ENCODE results near the gene IL22RA1.

Gene IL22RA1

GRCh38 chr1:24123611-24124010 lies 19.3 kb downstream of the IL22RA1 start:
- TF ChIP-seq CREB1 (IDR thresholded peaks at IDR 0.05; ENCODE audit: low read depth): no peak
- TF ChIP-seq ZBTB7A (IDR thresholded peaks at IDR 0.05; ENCODE audit: low read depth): no peak

- no peak for TF ChIP-seq TAF1 (IDR thresholded peaks at IDR 0.05; ENCODE audit: low read depth)
- TF ChIP-seq TCF12 (IDR thresholded peaks at IDR 0.05; ENCODE audit: low read depth): no peak
- TF ChIP-seq RAD21 (IDR thresholded peaks at IDR 0.05; ENCODE audit: low read depth): no peak
- no peak for TF ChIP-seq REST (IDR thresholded peaks at IDR 0.05; ENCODE audit: low read depth)
- TF ChIP-seq EP300 (IDR thresholded peaks at IDR 0.05; ENCODE audit: borderline replicate concordance): no peak
- no peak for TF ChIP-seq MAX (IDR thresholded peaks at IDR 0.05)
- no peak for TF ChIP-seq USF1 (IDR thresholded peaks at IDR 0.05)
- TF ChIP-seq ZBTB7A (IDR thresholded peaks at IDR 0.05; ENCODE audit: low read depth): no peak
- no peak for TF ChIP-seq CREB1 (IDR thresholded peaks at IDR 0.05; ENCODE audit: low read depth)
- TF ChIP-seq FOXM1 (IDR thresholded peaks at IDR 0.05; ENCODE audit: borderline replicate concordance, low read depth): no peak
- no peak for TF ChIP-seq TEAD4 (IDR thresholded peaks at IDR 0.05)
- TF ChIP-seq EGR1 (IDR thresholded peaks at IDR 0.05): no peak
Observed at GRCh38 chr1:24122776-24123175, 20.2 kb downstream of the IL22RA1 start.

GRCh38 chr1:24121406-24121805 lies 21.5 kb downstream of the IL22RA1 start:
- TF ChIP-seq CEBPB (IDR thresholded peaks at IDR 0.05) (no peak), MAX (IDR thresholded peaks at IDR 0.05) (no peak), ZBTB7A (IDR thresholded peaks at IDR 0.05; ENCODE audit: low read depth) (no peak), RAD21 (IDR thresholded peaks at IDR 0.05; ENCODE audit: low read depth) (no peak), TCF12 (IDR thresholded peaks at IDR 0.05; ENCODE audit: low read depth) (no peak), FOXM1 (IDR thresholded peaks at IDR 0.05; ENCODE audit: borderline replicate concordance, low read depth) (no peak), REST (IDR thresholded peaks at IDR 0.05; ENCODE audit: low read depth) (no peak), CREB1 (IDR thresholded peaks at IDR 0.05; ENCODE audit: low read depth) (no peak), NFIC (IDR thresholded peaks at IDR 0.05) (no peak), TAF1 (IDR thresholded peaks at IDR 0.05; ENCODE audit: low read depth) (no peak), YY1 (IDR thresholded peaks at IDR 0.05; ENCODE audit: low read depth) (no peak)

GRCh38 chr1:24120965-24121364 lies 22.0 kb downstream of the IL22RA1 start:
- TF ChIP-seq FOXM1 (IDR thresholded peaks at IDR 0.05; ENCODE audit: borderline replicate concordance, low read depth): no peak

GRCh38 chr1:24119859-24120756 lies 22.8 kb downstream of the IL22RA1 start:
- TF ChIP-seq YY1 (IDR thresholded peaks at IDR 0.05; ENCODE audit: low read depth) (no peak), TCF12 (IDR thresholded peaks at IDR 0.05; ENCODE audit: low read depth) (no peak), NFIC (IDR thresholded peaks at IDR 0.05) (no peak), TEAD4 (IDR thresholded peaks at IDR 0.05) (no peak), RAD21 (IDR thresholded peaks at IDR 0.05; ENCODE audit: low read depth) (no peak), USF1 (IDR thresholded peaks at IDR 0.05) (no peak), CREB1 (IDR thresholded peaks at IDR 0.05; ENCODE audit: low read depth) (no peak), ZBTB7A (IDR thresholded peaks at IDR 0.05; ENCODE audit: low read depth) (no peak), EGR1 (IDR thresholded peaks at IDR 0.05) (no peak), EP300 (IDR thresholded peaks at IDR 0.05; ENCODE audit: borderline replicate concordance) (no peak), TAF1 (IDR thresholded peaks at IDR 0.05; ENCODE audit: low read depth) (no peak), MAX (IDR thresholded peaks at IDR 0.05) (no peak), REST (IDR thresholded peaks at IDR 0.05; ENCODE audit: low read depth) (no peak), FOXM1 (IDR thresholded peaks at IDR 0.05; ENCODE audit: borderline replicate concordance, low read depth) (no peak), CEBPB (IDR thresholded peaks at IDR 0.05) (no peak)

Data from Ishikawa (cell line).